Caco-2 (cell line): ENCODE data around the gene TAF5. TPM values are rescaled to one million over a fixed set of nuclear protein-coding genes. Genes with fewer than 3 reads are reported as not detected.

Source experiments
- Bru-seq: library from RNA; stranded (reverse); fragments of 400-500 nt; gene quantifications from one replicate; lab custom pipeline; 2021; lab: Mats Ljungman, UMichigan
- BruChase-seq, 2 experiments: library from RNA; stranded (reverse); fragments of 400-500 nt; gene quantifications; one replicate each; lab custom pipeline; 2021; lab: Mats Ljungman, UMichigan
- BruUV-seq: library from RNA; stranded (reverse); fragments of 400-500 nt; replicated peaks from 2 replicates; lab custom pipeline; 2021; lab: Mats Ljungman, UMichigan
- CTCF ChIA-PET: fragments of 300-600 bp; sonication (Branson Sonifier 250); formaldehyde crosslinking; loops from one replicate; lab custom pipeline; 2022; ENCODE audit warnings: antibody characterized with exemption; lab: Charles Lee
- POLR2A ChIA-PET: fragments of 300-600 bp; sonication (Branson Sonifier 250); formaldehyde crosslinking; loops from one replicate; lab custom pipeline; 2022; ENCODE audit warnings: antibody characterized with exemption; lab: Charles Lee
- DNase-seq, 2 experiments: peaks; one replicate each; pipeline versions ENCODE4 v3.0.0 to v3.0.0-alpha.2; 2020 to 2022
- H3K27me3 ChIP-seq: replicated peaks from 2 replicates; pipeline ENCODE4 v1.6.0; 2011; ENCODE audit warnings: low read length; ENCODE audit not compliant: control insufficient read depth, insufficient read depth
- H3K36me3 ChIP-seq: 2 replicates; pipeline ENCODE4 v1.5.1; 2011; ENCODE audit warnings: low read length; ENCODE audit not compliant: control insufficient read depth, insufficient read depth
- H3K4me1 ChIP-seq: fragments of 250-450 bp; sonication (Bioruptor Pico); 2 replicates; pipeline ENCODE4 v1.5.1; 2020; ENCODE audit warnings: mild to moderate bottlenecking
- H3K4me3 ChIP-seq: 2 replicates; pipeline ENCODE4 v1.5.1; 2011; ENCODE audit warnings: low read depth, mild to moderate bottlenecking, control low read depth, low read length
- H3K9me3 ChIP-seq: fragments of 250-450 bp; sonication (Bioruptor Pico); 2 replicates; pipeline ENCODE4 v1.5.1; 2020; ENCODE audit warnings: mild to moderate bottlenecking, moderate library complexity
- H3K27ac Mint-ChIP-seq: one replicate; pipeline ENCODE4 v1.8.0; 2022; ENCODE audit warnings: mixed read lengths; ENCODE audit not compliant: unreplicated experiment
- H3K27me3 Mint-ChIP-seq: one replicate; pipeline ENCODE4 v1.8.0; 2022; ENCODE audit warnings: mixed read lengths; ENCODE audit not compliant: insufficient read depth, unreplicated experiment
- H3K36me3 Mint-ChIP-seq: one replicate; pipeline ENCODE4 v1.8.0; 2022; ENCODE audit warnings: mild to moderate bottlenecking, mixed read lengths; ENCODE audit not compliant: insufficient read depth, unreplicated experiment
- H3K4me1 Mint-ChIP-seq: one replicate; pipeline ENCODE4 v1.8.0; 2022; ENCODE audit warnings: low read depth, mixed read lengths; ENCODE audit not compliant: unreplicated experiment
- H3K4me3 Mint-ChIP-seq: one replicate; pipeline ENCODE4 v1.8.0; 2022; ENCODE audit warnings: mild to moderate bottlenecking, moderate library complexity, mixed read lengths; ENCODE audit not compliant: unreplicated experiment
- H3K9me3 Mint-ChIP-seq: one replicate; pipeline ENCODE4 v1.8.0; 2022; ENCODE audit warnings: mixed read lengths; ENCODE audit not compliant: unreplicated experiment
- intact Hi-C: fragments of 100-400 bp; cut with micrococcal nuclease; formaldehyde crosslinking; loops from one replicate; pipeline ENCODE4 v1.10.0; 2022; ENCODE audit not compliant: unreplicated experiment
- long read RNA-seq: library from polyadenylated mRNA; stranded (forward); transcript quantifications from one replicate; pipeline ENCODE4 v2.0.0, GENCODE V29; 2022
- total RNA-seq: library from RNA; stranded (reverse); gene quantifications from 2 replicates; pipeline ENCODE4 v1.2.3, GENCODE V29; 2022
- TF ChIP-seq, protein P1 (sequence below), 2 experiments: fragments of 200-600 bp in 1 of 2; IDR thresholded peaks; 1 replicate in 1 of 2; 2 replicates in 1 of 2; pipeline versions ENCODE4 v1.5.1 to v1.8.0; 2011 to 2022; ENCODE audit warnings: antibody characterized with exemption in 1 of 2, control low read depth in 1 of 2, inconsistent platforms in 1 of 2, low read depth in 1 of 2, low read length in 1 of 2, mild to moderate bottlenecking in 1 of 2, moderate library complexity in 1 of 2; ENCODE audit not compliant: insufficient read depth in 1 of 2, severe bottlenecking in 1 of 2, unreplicated experiment in 1 of 2

The TAF5 gene
- 6.3 and 6.8 TPM in 2 replicates for total RNA-seq
- Bru-seq, nascent RNA, result percentile 53 among the genes with signal in this experiment
- BruChase-seq, experiment 1, labeled RNA remaining after a 2-hour chase, result percentile 62 among the genes with signal in this experiment
- BruChase-seq, experiment 2, labeled RNA remaining after a 6-hour chase, result percentile 55 among the genes with signal in this experiment
- long read RNA-seq, transcript TAF5-201 (11 exons, 3,268 nt), result major isoform, 35 of 40 reads
- long read RNA-seq, partial matches to known transcripts, result 0 of 40 reads
- long read RNA-seq, other reads (novel, unspliced or antisense), result 5 of 40 reads

DNA sequence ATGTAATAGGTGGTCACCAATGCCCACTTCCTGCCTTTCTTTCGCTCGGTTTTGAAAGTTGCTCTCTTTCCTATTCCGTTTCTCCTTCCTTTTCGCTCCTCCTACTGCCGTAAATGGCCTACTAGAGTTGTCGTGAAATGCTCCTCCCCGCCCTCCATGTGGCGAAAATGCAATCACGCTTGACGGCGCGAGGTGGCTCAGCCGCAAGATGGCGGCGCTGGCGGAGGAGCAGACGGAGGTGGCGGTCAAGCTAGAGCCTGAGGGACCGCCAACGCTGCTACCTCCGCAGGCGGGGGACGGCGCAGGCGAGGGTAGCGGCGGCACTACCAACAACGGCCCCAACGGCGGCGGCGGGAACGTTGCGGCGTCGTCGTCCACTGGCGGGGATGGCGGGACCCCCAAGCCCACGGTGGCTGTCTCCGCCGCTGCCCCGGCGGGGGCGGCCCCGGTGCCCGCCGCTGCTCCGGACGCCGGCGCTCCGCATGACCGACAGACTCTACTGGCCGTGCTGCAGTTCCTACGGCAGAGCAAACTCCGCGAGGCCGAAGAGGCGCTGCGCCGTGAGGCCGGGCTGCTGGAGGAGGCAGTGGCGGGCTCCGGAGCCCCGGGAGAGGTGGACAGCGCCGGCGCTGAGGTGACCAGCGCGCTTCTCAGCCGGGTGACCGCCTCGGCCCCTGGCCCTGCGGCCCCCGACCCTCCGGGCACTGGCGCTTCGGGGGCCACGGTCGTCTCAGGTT, at the start of gene TAF5:
TAF5 (plus strand) TSS at position 195 of the 737 bp plus-strand sequence; CDS start at position 209, 14 bp downstream.
- Mint-ChIP-seq H3K27ac (peak within 1 kb of the TSS; percentile 89), H3K36me3 (peaks cover 7% of the 10 kb centered on the region), H3K9me3 (no peaks in the 10 kb centered on the region), H3K27me3 (no peaks in the 10 kb centered on the region), H3K4me1 (no peaks in the 10 kb centered on the region), H3K4me3 (peak within 1 kb of the TSS; percentile 97)
- no TSS peak for BruUV-seq
- POLR2A ChIA-PET, result interaction anchor here (1.1 to 2.7 kb wide), 3 partner anchors 18 to 28 kb away, joined by 9 to 14 read pairs (median 10); partner anchors contain the start of genes ATP5MK, PCGF6 and PDCD11
- Histone ChIP-seq H3K27me3 (no peaks in the 10 kb centered on the region), H3K36me3 (no peaks in the 10 kb centered on the region), H3K4me3 (peak within 1 kb of the TSS; percentile 82), H3K4me1 (0 out of 2 replicates have a peak, but pooled peaks cover 6% of the 10 kb centered on the region), H3K9me3 (no peaks in the 10 kb centered on the region)
- DNase-seq, result peak; percentile 94 to 95
- CTCF ChIA-PET, result interaction anchor here (1.0 kb wide), 1 partner anchor 11 kb away, joined by 3 read pairs; no protein-coding TSS in a partner anchor
- intact Hi-C loops, result loop anchor here (1.0 to 5.0 kb wide), 3 partner anchors 17 to 451 kb away; partner anchors contain the start of genes ATP5MK, CNNM2, PCGF6 and PDCD11
- TF ChIP-seq, protein P1, sequence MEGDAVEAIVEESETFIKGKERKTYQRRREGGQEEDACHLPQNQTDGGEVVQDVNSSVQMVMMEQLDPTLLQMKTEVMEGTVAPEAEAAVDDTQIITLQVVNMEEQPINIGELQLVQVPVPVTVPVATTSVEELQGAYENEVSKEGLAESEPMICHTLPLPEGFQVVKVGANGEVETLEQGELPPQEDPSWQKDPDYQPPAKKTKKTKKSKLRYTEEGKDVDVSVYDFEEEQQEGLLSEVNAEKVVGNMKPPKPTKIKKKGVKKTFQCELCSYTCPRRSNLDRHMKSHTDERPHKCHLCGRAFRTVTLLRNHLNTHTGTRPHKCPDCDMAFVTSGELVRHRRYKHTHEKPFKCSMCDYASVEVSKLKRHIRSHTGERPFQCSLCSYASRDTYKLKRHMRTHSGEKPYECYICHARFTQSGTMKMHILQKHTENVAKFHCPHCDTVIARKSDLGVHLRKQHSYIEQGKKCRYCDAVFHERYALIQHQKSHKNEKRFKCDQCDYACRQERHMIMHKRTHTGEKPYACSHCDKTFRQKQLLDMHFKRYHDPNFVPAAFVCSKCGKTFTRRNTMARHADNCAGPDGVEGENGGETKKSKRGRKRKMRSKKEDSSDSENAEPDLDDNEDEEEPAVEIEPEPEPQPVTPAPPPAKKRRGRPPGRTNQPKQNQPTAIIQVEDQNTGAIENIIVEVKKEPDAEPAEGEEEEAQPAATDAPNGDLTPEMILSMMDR (IDR thresholded peaks at IDR 0.05; ENCODE audit: insufficient read depth in 1 of 2, low read depth in 1 of 2, low read length in 1 of 2, severe bottlenecking in 1 of 2, unreplicated experiment in 1 of 2), result no peak

- no peaks in the 10 kb centered on the region for H3K27me3 ChIP-seq
- TF ChIP-seq, protein P1 (IDR thresholded peaks at IDR 0.05; ENCODE audit: insufficient read depth in 1 of 2, low read depth in 1 of 2, low read length in 1 of 2, severe bottlenecking in 1 of 2, unreplicated experiment in 1 of 2), result no peak
- ChIA-PET CTCF (no interaction called here), POLR2A (no interaction called here)
- intact Hi-C loops, result no loop called here
- no peak for DNase-seq
- no peaks in the 10 kb centered on the region for H3K9me3 ChIP-seq
- H3K36me3 Mint-ChIP-seq, result peaks cover 74% of the 10 kb centered on the region
- no TSS peak for BruUV-seq
- H3K4me1 Mint-ChIP-seq, result no peaks in the 10 kb centered on the region
- no peak overlapping the region for H3K27ac Mint-ChIP-seq
- H3K9me3 Mint-ChIP-seq, result no peaks in the 10 kb centered on the region
- H3K36me3 ChIP-seq, result peaks cover 4% of the 10 kb centered on the region
- H3K4me3 ChIP-seq, result no peak overlapping the region
- no peaks in the 10 kb centered on the region for H3K27me3 Mint-ChIP-seq
- no peak overlapping the region for H3K4me3 Mint-ChIP-seq
- H3K4me1 ChIP-seq, result no peaks in the 10 kb centered on the region
Observed at GRCh38 chr10:103327906-103328305, 39.9 kb upstream of the TAF5 start.

DNA sequence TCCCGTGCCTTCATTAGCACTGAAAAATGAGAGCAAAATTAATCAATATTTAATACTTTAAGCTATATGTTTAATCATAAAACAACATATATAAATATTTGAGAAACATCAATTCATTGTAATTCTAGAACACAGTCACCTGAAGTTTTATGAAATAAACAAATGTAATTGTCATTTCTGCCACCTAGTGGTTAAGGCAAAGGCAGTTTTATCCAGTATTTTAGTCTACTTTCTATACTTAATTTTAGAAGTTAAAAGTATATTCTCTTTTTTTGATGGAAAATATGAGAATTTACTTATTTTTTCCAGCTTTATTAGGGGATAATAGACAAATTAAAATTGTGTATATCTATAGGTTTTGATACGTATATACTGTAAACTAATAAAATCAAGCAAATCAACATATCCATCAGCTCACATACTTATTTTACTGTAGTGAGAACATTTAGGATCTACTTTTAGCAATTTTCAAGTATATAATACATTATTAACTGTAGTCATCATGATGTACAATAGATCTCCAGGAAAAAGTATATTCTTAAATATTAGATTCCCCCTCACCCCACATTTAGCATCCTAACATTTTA, 33.7 kb upstream of the TAF5 start:
- Mint-ChIP-seq H3K4me3 (no peak overlapping the region), H3K9me3 (no peaks in the 10 kb centered on the region), H3K4me1 (no peaks in the 10 kb centered on the region), H3K27me3 (no peaks in the 10 kb centered on the region), H3K36me3 (peaks cover 60% of the 10 kb centered on the region), H3K27ac (no peak overlapping the region)
- Histone ChIP-seq H3K9me3 (no peaks in the 10 kb centered on the region), H3K36me3 (peaks cover 4% of the 10 kb centered on the region), H3K27me3 (no peaks in the 10 kb centered on the region), H3K4me1 (no peaks in the 10 kb centered on the region), H3K4me3 (no peak overlapping the region)
- ChIA-PET POLR2A (no interaction called here), CTCF (interaction anchor here (0.6 kb wide), 1 partner anchor 23 kb away, joined by 3 read pairs; no protein-coding TSS in a partner anchor)
- TF ChIP-seq, protein P1 (IDR thresholded peaks at IDR 0.05; ENCODE audit: insufficient read depth in 1 of 2, low read depth in 1 of 2, low read length in 1 of 2, severe bottlenecking in 1 of 2, unreplicated experiment in 1 of 2), result peak; percentile 42 to 69
- no peak for DNase-seq
- no TSS peak for BruUV-seq
- intact Hi-C loops, result loop anchor here (2.0 kb wide), 1 partner anchor 415 kb away; the partner anchor contains the start of gene CNNM2
